SK-MEL-5 (cell line): ENCODE data around the gene CEP68. TPM values are rescaled to one million over a fixed set of nuclear protein-coding genes. Genes with fewer than 3 reads are reported as not detected.
A peak's percentile ranks its signal among the peaks of the same experiment; 100 is the strongest.
"Not testable (repeated sequence)": the region's sequence is repeated elsewhere in the genome, so short reads cannot be mapped to it uniquely, and the experiment has no call there.

Experiments
- DNase-seq: peaks from one replicate; pipeline ENCODE4 v3.0.0-alpha.2; 2016; ENCODE audit warnings: low read depth, low spot score
- in situ Hi-C: cut with HindIII; loops from 2 replicates; pipeline ENCODE4 v1.10.0; 2016; ENCODE audit warnings: low sequenced_read_pairs, high pct_unique_total_duplicates, low pct_unique_long_range_greater_than_20kb
- total RNA-seq: library from RNA; depleted of rRNA; stranded (reverse); fragments of >200 nt; shearing (Covaris generic); gene quantifications from 2 replicates; pipeline ENCODE4 v1.2.3, GENCODE V29; 2014

The CEP68 gene
- total RNA-seq, 1 experiment from 2014 or later = 12.3 TPM

GRCh38 chr2:65103013-65103715, 46.9 kb downstream of the CEP68 start:
- DNase-seq = no peak
- in situ Hi-C loops = no loop called here

GRCh38 chr2:65107530-65107929, 51.3 kb downstream of the CEP68 start:
- DNase-seq = no peak
- in situ Hi-C loops = no loop called here

GRCh38 chr2:65108780-65109179, 52.6 kb downstream of the CEP68 start:
- no peak for DNase-seq
- in situ Hi-C loops = no loop called here

- in situ Hi-C loops = no loop called here
- DNase-seq = no peak
Measured at GRCh38 chr2:65112633-65113032, 56.4 kb downstream of the CEP68 start.

- in situ Hi-C loops = no loop called here
- no peak for DNase-seq
Measured at GRCh38 chr2:65113229-65113628, 57.0 kb downstream of the CEP68 start.

- in situ Hi-C loops = no loop called here
Measured at GRCh38 chr2:65113816-65114215, 57.6 kb downstream of the CEP68 start.

GRCh38 chr2:65114921-65115320, 58.7 kb downstream of the CEP68 start:
- in situ Hi-C loops = no loop called here
- no peak for DNase-seq

More at GRCh38 chr2:65113816-65114215, 57.6 kb downstream of the CEP68 start:
- DNase-seq = no peak

GRCh38 chr2:65116645-65117044, 60.4 kb downstream of the CEP68 start:
- in situ Hi-C loops = no loop called here
- peak; percentile 11 for DNase-seq

GRCh38 chr2:65120990-65121693, 64.9 kb downstream of the CEP68 start:
- in situ Hi-C loops = no loop called here
- DNase-seq = no peak

GRCh38 chr2:65122313-65122712, 66.1 kb downstream of the CEP68 start:
- in situ Hi-C loops = no loop called here

GRCh38 chr2:65125457-65125856, 69.2 kb downstream of the CEP68 start:
- DNase-seq, in situ Hi-C loops: not testable (repeated sequence)

More at GRCh38 chr2:65122313-65122712, 66.1 kb downstream of the CEP68 start:
- DNase-seq = no peak

- in situ Hi-C loops = no loop called here
- DNase-seq = peak; percentile 50
Measured at GRCh38 chr2:65128297-65129190, 72.3 kb downstream of the CEP68 start.

- peak; percentile 22 for DNase-seq
- in situ Hi-C loops = no loop called here
Measured at GRCh38 chr2:65129286-65129825, 73.1 kb downstream of the CEP68 start.

- in situ Hi-C loops = no loop called here
- DNase-seq = peak; percentile 100
Measured at GRCh38 chr2:65129826-65130663, 73.8 kb downstream of the CEP68 start, which contains the start of gene RAB1A. Gene RAB1A, minus strand, starts transcription at chr2:65130106. Its CDS starts 191 bp downstream, at chr2:65129915.

GRCh38 chr2:65130664-65131175, 74.5 kb downstream of the CEP68 start:
- no peak for DNase-seq
- in situ Hi-C loops = no loop called here

GRCh38 chr2:65132930-65133329, 76.7 kb downstream of the CEP68 start:
- in situ Hi-C loops, DNase-seq: not testable (repeated sequence)

- in situ Hi-C loops = no loop called here
Measured at GRCh38 chr2:65133626-65134025, 77.4 kb downstream of the CEP68 start.

More at GRCh38 chr2:65133626-65134025, 77.4 kb downstream of the CEP68 start:
- no peak for DNase-seq
